ENCODE results near the gene AGT. TPM values are rescaled to one million over a fixed set of nuclear protein-coding genes. Genes with fewer than 3 reads are reported as not detected.

The AGT gene
- total RNA-seq, 2 experiments from 2014 or later: not detected

- Mint-ChIP-seq H3K27me3 (peaks cover 3% of the 10 kb centered on the region), H3K36me3 (no peaks in the 10 kb centered on the region), H3K4me1 (no peaks in the 10 kb centered on the region), H3K9me3 (no peaks in the 10 kb centered on the region), H3K27ac (no peak overlapping the region), H3K4me3 (no peak overlapping the region)
- no peak for DNase-seq
- no peak for ATAC-seq (ENCODE audit: low read depth)
- POLR2A ChIA-PET: no interaction called here
These were observed 35.7 kb upstream of the AGT start for GRCh38 chr1:230749635-230750034.

DNA sequence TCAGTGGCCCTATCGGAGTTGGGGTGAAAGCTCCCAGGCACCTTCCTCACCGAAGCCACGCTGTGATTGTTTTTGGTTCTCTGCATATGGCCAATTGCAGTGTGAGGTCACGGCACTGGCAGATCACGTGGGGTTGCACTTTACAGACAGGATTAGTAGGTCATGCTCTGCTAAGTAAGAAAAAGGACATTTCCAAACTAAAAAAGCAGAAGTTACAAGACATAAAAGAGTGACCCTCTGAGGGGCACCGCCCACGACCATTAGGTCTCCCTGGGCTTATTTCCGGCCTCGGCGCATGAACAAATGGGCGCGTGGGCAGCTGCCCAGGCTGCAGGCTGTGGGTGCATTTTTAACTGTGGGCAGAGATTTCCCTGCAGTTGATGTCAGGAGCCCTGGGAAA, 35.2 kb upstream of the AGT start:
- no peak for ATAC-seq (ENCODE audit: low read depth)
- DNase-seq: no peak
- Mint-ChIP-seq H3K36me3 (no peaks in the 10 kb centered on the region), H3K4me1 (no peaks in the 10 kb centered on the region), H3K27me3 (peaks cover 3% of the 10 kb centered on the region), H3K4me3 (no peak overlapping the region), H3K9me3 (no peaks in the 10 kb centered on the region), H3K27ac (no peak overlapping the region)
- POLR2A ChIA-PET: no interaction called here

- Mint-ChIP-seq H3K4me3 (no peak overlapping the region), H3K27ac (no peak overlapping the region), H3K9me3 (no peaks in the 10 kb centered on the region), H3K4me1 (no peaks in the 10 kb centered on the region), H3K36me3 (no peaks in the 10 kb centered on the region), H3K27me3 (peaks cover 3% of the 10 kb centered on the region)
- no peak for ATAC-seq (ENCODE audit: low read depth)
- POLR2A ChIA-PET: no interaction called here
- no peak for DNase-seq
These were observed 34.2 kb upstream of the AGT start for GRCh38 chr1:230747890-230748800.

DNA sequence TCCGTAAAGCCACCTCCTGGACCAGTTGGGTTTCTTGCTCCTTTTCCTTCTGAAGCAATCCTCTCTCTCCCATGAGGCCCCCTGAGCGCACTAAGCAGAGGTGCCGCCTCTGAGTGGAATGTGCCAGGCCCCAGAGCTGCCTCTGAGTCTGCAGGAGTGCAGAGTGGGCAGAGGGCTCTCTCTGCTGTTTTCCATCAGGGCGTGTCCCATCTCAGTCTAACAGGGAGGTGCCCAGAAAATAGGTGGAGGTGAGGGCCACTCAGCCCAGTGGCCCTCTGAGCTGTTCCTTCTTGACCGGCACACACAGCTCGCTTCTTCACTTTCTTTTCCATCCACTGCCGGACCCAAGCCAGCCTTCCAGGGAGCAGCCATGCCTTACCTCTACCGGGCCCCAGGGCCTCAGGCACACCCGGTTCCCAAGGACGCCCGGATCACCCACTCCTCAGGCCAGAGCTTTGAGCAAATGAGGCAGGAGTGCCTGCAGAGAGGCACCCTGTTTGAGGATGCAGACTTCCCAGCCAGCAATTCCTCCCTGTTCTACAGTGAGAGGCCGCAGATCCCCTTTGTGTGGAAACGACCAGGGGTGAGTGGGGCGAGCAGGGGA, 33.3 kb upstream of the AGT start, which contains the start of gene CAPN9:
Gene CAPN9 (plus strand): TSS at position 262 of the 604 bp plus-strand sequence. CDS start 109 bp downstream, at position 371.
- Mint-ChIP-seq H3K36me3 (no peaks in the 10 kb centered on the region), H3K4me1 (no peaks in the 10 kb centered on the region), H3K4me3 (no peak within 1 kb of the TSS), H3K27ac (no peak within 1 kb of the TSS), H3K27me3 (peaks cover 3% of the 10 kb centered on the region), H3K9me3 (no peaks in the 10 kb centered on the region)
- ATAC-seq (ENCODE audit: low read depth): no peak
- POLR2A ChIA-PET: no interaction called here
- no peak for DNase-seq

DNA sequence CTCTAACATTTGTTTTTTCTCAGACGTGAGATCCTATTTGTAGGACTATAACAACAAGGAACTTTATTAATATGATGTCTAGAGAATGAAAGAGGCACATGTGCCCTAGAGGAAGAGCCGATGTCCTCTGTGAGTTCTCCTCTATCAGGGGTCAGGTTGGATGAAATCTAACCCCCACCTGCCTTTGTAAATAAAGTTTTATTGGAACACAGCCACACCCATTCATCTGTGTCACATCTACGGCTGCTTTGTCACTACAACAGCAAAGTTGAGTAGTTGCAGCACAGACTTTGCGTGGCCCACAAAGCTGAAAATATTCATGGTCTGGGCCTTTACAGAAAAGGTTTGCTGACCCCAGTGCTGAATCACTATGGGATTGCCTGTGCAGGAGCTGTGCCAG, 32.7 kb upstream of the AGT start:
- POLR2A ChIA-PET: no interaction called here
- DNase-seq: no peak
- no peak overlapping the region for H3K4me3 Mint-ChIP-seq

GRCh38 chr1:230745071-230745470, 31.1 kb upstream of the AGT start:
- no peak for DNase-seq
- POLR2A ChIA-PET: no interaction called here

More for the DNA sequence above, 32.7 kb upstream of the AGT start:
- no peak for ATAC-seq (ENCODE audit: low read depth)
- no peaks in the 10 kb centered on the region for H3K36me3 Mint-ChIP-seq
- no peaks in the 10 kb centered on the region for H3K4me1 Mint-ChIP-seq
- no peaks in the 10 kb centered on the region for H3K9me3 Mint-ChIP-seq
- H3K27ac Mint-ChIP-seq: no peak overlapping the region
- H3K27me3 Mint-ChIP-seq: peaks cover 3% of the 10 kb centered on the region

DNA sequence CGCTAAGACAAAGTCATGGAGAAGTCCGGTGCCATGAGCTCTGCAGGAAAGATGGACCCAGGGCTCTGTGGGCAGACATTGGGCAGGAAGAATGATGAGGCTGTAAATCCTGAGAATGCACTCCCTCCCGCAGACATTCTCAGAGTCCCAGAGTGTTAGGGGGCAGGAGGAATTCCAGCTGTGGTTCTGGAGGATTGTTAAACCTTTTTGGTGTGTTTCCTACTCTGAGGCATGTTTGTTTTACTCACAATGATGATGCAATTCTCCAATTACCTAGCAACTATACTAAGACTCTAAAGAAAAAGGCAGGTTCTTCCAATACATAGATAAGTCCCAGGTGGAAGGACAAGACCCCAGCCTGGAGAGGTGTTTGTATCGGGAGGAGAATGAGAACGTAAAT, 30.5 kb upstream of the AGT start:
- Mint-ChIP-seq H3K27ac (no peak overlapping the region), H3K4me3 (no peak overlapping the region), H3K36me3 (no peaks in the 10 kb centered on the region), H3K9me3 (no peaks in the 10 kb centered on the region), H3K27me3 (peaks cover 3% of the 10 kb centered on the region), H3K4me1 (no peaks in the 10 kb centered on the region)
- DNase-seq (no peak), ATAC-seq (ENCODE audit: low read depth) (no peak)
- POLR2A ChIA-PET: no interaction called here

More at GRCh38 chr1:230745071-230745470, 31.1 kb upstream of the AGT start:
- no peak overlapping the region for H3K4me3 Mint-ChIP-seq
- no peaks in the 10 kb centered on the region for H3K4me1 Mint-ChIP-seq
- no peak overlapping the region for H3K27ac Mint-ChIP-seq
- no peaks in the 10 kb centered on the region for H3K36me3 Mint-ChIP-seq
- no peak for ATAC-seq (ENCODE audit: low read depth)
- peaks cover 3% of the 10 kb centered on the region for H3K27me3 Mint-ChIP-seq
- no peaks in the 10 kb centered on the region for H3K9me3 Mint-ChIP-seq

DNA sequence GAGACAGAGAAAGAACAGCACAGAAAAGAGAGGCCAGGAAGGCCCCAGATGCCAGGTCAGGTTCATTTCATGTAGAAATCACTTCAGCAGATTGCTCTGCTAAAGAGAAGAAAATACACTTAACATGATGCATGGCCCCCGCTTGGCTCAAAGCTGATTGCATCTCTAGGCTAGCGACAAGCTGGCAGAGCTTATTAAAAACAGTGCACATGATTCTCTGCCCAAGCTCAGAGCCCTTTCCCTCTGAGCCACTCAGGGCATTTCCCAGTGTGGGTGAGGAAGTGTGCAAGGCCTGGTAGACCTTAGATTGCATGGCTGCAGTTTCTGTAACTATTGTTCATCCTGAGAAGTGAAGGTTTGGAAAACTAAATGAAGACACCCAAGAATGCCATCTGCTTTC, 30.0 kb upstream of the AGT start:
- Mint-ChIP-seq H3K9me3 (no peaks in the 10 kb centered on the region), H3K27me3 (peaks cover 5% of the 10 kb centered on the region), H3K4me1 (no peaks in the 10 kb centered on the region), H3K27ac (no peak overlapping the region), H3K36me3 (no peaks in the 10 kb centered on the region), H3K4me3 (no peak overlapping the region)
- no peak for ATAC-seq (ENCODE audit: low read depth)
- POLR2A ChIA-PET: no interaction called here
- no peak for DNase-seq

DNA sequence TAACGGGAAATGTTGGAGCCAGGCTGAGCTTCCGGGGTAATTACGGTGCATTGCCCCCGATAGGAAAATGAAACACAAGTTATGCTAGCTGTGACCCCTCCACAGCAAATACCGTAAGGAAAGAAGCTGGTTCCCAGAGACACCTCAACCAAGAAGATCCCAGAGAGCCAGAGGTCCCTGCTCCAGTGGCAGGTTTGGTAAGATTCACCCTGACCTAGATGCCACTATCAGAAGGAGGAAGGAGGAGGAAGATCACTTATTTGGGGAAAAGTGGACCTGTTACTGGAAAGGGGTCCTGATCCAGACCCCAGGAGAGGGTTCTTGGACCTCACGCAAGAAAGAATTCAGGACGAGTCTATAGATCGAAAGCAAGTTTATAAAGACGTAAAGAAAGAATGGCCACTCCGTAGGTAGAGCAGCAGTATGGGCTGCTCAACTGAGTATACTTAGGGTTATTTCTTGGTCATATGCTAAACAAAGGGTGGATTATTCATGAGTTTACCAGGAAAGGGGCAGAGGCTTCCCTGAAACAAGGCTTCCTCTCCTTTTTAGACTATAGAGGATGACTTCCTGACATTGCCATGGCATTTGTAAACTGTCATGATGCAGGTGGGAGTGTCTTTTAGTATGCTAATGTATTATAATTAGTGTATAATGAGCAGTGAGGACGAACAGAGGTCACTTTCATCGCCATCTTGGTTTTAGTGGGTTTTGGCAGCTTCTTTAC, 25.8 kb upstream of the AGT start:
- H3K27ac Mint-ChIP-seq: no peak overlapping the region
- H3K4me3 Mint-ChIP-seq: no peak overlapping the region
- POLR2A ChIA-PET: no interaction called here
- H3K9me3 Mint-ChIP-seq: peaks cover 1% of the 10 kb centered on the region
- no peaks in the 10 kb centered on the region for H3K4me1 Mint-ChIP-seq
- ATAC-seq (ENCODE audit: low read depth) (no peak), DNase-seq (no peak)
- no peaks in the 10 kb centered on the region for H3K36me3 Mint-ChIP-seq
- peaks cover 5% of the 10 kb centered on the region for H3K27me3 Mint-ChIP-seq

GRCh38 chr1:230737622-230738262, 23.8 kb upstream of the AGT start:
- Mint-ChIP-seq H3K4me1 (no peaks in the 10 kb centered on the region), H3K9me3 (peaks cover 1% of the 10 kb centered on the region), H3K4me3 (no peak overlapping the region), H3K36me3 (no peaks in the 10 kb centered on the region), H3K27me3 (peaks cover 7% of the 10 kb centered on the region), H3K27ac (no peak overlapping the region)
- DNase-seq (no peak), ATAC-seq (ENCODE audit: low read depth) (no peak)
- POLR2A ChIA-PET: no interaction called here

DNA sequence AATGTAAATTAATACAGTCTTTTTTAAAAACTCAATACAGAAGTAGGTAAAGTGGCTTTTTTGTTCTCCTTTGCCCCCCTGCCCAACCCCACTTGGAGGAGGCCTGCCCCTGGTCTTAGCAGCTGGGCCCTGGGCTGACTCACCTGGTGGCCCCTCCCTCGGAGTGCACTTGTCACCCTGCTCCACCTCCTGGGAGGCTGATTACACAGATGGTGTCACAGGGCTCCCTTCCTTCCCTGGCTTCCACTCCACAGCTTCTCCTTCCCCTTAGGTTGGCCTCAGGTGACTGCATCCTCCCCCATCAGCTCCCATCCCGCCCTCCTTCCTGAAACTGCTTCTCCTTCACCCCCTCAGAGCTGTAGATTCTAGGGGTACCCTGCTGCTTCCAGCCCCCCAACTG, 21.5 kb upstream of the AGT start:
- DNase-seq (no peak), ATAC-seq (ENCODE audit: low read depth) (no peak)
- H3K36me3 Mint-ChIP-seq: no peaks in the 10 kb centered on the region
- no peak overlapping the region for H3K4me3 Mint-ChIP-seq
- no peak overlapping the region for H3K27ac Mint-ChIP-seq
- peaks cover 1% of the 10 kb centered on the region for H3K9me3 Mint-ChIP-seq
- peaks cover 9% of the 10 kb centered on the region for H3K27me3 Mint-ChIP-seq
- POLR2A ChIA-PET: no interaction called here
- H3K4me1 Mint-ChIP-seq: no peaks in the 10 kb centered on the region

DNA sequence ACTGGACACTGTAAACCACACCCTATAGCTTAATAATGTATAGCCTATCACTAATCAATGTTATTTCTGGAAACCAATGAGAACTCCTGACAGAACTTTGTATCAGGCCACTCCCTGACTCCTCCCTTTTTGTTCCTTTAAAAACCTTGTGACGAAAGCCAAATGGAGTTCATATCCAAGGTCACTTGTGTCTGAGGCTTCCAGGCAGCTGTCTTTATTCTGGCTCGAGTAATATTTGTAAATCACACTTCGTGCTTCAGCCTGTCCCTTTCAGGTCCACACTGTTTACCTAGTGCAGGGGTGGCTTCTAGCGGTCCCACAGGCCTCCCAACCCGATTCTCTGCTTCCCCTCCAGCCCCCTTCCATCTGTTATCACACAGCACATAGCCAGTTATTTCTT, 17.1 kb upstream of the AGT start:
- ATAC-seq (ENCODE audit: low read depth): no peak
- no peak overlapping the region for H3K4me3 Mint-ChIP-seq

DNA sequence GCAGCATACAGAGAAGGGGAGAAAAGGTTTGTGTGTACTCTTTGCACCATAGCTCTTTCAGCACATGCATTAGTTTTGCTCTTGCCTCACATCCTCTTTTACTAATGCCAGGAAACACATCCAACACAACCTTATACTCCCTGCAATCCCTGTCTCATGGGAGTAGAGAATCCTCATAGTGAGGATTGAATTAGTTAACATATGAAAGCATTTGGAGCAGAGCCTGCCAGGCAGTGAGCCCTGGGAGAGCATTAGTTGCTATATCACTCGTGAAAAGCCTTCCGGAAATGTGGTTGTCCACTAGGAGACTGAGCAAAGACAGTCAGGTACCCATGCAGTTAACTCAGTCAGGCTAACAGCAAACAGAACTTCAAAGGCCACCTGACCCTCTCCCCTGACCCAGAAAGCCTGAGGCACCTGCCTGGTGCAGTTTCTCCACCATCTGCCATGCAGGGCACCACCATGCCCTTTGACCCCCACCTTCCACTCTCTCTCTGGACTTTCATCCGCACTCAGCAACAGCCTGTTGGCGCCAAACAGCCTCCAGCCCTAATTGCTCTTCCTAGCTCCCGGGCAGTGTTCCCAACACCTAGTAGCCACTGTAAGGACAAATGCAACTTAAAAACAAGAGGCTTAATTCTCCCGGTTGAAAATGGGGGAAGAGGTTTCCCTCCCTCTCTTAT, 14.9 kb upstream of the AGT start:
- Mint-ChIP-seq H3K27me3 (peaks cover 18% of the 10 kb centered on the region), H3K4me3 (no peak overlapping the region), H3K4me1 (no peaks in the 10 kb centered on the region), H3K27ac (no peak overlapping the region), H3K9me3 (no peaks in the 10 kb centered on the region), H3K36me3 (no peaks in the 10 kb centered on the region)
- POLR2A ChIA-PET: no interaction called here
- DNase-seq (no peak), ATAC-seq (ENCODE audit: low read depth) (no peak)

More for the DNA sequence above, 17.1 kb upstream of the AGT start:
- DNase-seq: no peak
- Mint-ChIP-seq H3K27ac (no peak overlapping the region), H3K9me3 (no peaks in the 10 kb centered on the region), H3K4me1 (no peaks in the 10 kb centered on the region), H3K27me3 (peaks cover 18% of the 10 kb centered on the region), H3K36me3 (no peaks in the 10 kb centered on the region)
- POLR2A ChIA-PET: no interaction called here

Data from activated naive CD8-positive, alpha-beta T cell treated with anti-CD3 and anti-CD28 coated beads, Interleukin-2, amount 10 ng/mL, durations not matched to agents 7 days and 5 days (primary cell).